ENCODE measurements around the gene ATXN2. TPM values are rescaled to one million over a fixed set of nuclear protein-coding genes. Genes with fewer than 3 reads are reported as not detected.
"Not testable (repeated sequence)": the region's sequence is repeated elsewhere in the genome, so short reads cannot be mapped to it uniquely, and the experiment has no call there.

The ATXN2 gene
- total RNA-seq, 1 donor from 2014 or later = 69.4 TPM

DNA sequence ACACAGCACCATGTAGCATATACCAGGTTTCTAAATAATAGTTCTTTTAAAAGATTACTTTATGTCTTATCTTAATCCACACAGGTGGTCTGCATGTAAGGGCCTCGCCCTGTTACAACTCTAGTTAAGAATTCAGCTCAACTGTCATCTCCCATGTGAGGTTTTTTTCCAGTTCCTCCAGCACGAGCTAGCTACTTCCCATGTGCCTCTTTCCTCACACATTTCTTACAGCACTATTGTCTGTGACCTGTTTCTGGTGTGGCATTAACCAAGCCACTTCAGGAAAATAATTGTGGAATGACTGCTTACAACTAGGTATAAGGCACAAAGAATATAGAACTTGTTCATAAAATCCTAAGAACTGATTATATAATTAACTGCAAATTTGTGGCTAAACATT lies 127.9 kb downstream of the ATXN2 start:
- no peak overlapping the region for H3K4me3 Mint-ChIP-seq (ENCODE audit: unreplicated experiment)
- peaks cover 27% of the 10 kb centered on the region for H3K36me3 Mint-ChIP-seq (ENCODE audit: low read depth, unreplicated experiment)
- no peak for DNase-seq (ENCODE audit: low spot score)
- peaks cover 3% of the 10 kb centered on the region for H3K27me3 Mint-ChIP-seq (ENCODE audit: unreplicated experiment)
- no peaks in the 10 kb centered on the region for H3K4me1 Mint-ChIP-seq (ENCODE audit: unreplicated experiment)
- no peaks in the 10 kb centered on the region for H3K9me3 Mint-ChIP-seq (ENCODE audit: unreplicated experiment)
- TF ChIP-seq, protein P1, sequence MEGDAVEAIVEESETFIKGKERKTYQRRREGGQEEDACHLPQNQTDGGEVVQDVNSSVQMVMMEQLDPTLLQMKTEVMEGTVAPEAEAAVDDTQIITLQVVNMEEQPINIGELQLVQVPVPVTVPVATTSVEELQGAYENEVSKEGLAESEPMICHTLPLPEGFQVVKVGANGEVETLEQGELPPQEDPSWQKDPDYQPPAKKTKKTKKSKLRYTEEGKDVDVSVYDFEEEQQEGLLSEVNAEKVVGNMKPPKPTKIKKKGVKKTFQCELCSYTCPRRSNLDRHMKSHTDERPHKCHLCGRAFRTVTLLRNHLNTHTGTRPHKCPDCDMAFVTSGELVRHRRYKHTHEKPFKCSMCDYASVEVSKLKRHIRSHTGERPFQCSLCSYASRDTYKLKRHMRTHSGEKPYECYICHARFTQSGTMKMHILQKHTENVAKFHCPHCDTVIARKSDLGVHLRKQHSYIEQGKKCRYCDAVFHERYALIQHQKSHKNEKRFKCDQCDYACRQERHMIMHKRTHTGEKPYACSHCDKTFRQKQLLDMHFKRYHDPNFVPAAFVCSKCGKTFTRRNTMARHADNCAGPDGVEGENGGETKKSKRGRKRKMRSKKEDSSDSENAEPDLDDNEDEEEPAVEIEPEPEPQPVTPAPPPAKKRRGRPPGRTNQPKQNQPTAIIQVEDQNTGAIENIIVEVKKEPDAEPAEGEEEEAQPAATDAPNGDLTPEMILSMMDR (IDR thresholded peaks at IDR 0.05; ENCODE audit: unreplicated experiment) = no peak
- H3K27ac Mint-ChIP-seq (ENCODE audit: unreplicated experiment) = no peak overlapping the region

DNA sequence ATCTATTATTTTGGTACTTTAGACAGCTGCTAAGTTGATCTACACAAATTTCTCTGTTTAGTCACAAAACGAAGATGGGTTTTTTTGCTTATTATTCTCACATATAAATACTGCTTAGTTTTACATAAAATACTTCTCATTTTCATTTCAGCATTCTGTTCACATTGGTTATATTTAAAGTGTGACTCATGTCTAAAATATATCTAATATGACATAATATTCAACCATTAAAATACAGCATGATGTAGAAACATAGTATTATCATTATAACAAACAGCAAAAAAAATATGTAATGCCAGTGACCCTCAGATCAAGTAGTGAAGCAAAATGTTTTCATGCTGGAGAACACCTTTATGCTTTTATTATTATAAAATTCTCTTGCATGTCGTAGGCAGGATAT lies 129.7 kb downstream of the ATXN2 start:
- Mint-ChIP-seq H3K4me3 (ENCODE audit: unreplicated experiment) (no peak overlapping the region), H3K9me3 (ENCODE audit: unreplicated experiment) (no peaks in the 10 kb centered on the region), H3K27me3 (ENCODE audit: unreplicated experiment) (peaks cover 3% of the 10 kb centered on the region), H3K36me3 (ENCODE audit: low read depth, unreplicated experiment) (peaks cover 32% of the 10 kb centered on the region), H3K27ac (ENCODE audit: unreplicated experiment) (no peak overlapping the region), H3K4me1 (ENCODE audit: unreplicated experiment) (no peaks in the 10 kb centered on the region)
- TF ChIP-seq, protein P1 (IDR thresholded peaks at IDR 0.05; ENCODE audit: unreplicated experiment) = no peak
- no peak for DNase-seq (ENCODE audit: low spot score)

DNA sequence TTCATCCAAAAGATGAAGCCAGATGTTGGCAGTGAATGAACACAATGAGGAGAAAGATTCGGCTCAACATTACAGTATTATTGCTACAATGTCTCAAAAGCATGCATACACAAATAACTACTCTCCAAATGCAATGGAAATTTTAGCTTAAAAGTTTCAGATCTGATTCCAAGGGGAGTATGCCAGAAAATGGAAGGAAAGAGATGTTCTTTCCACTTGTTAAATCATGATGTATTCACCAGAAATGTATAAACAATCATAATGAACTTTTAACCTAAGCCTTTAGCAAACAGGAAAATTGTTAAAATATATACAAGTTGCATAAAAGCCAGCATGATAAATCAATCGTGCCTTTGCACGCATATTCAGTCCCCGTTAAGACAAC lies 131.3 kb downstream of the ATXN2 start:
- Mint-ChIP-seq H3K27ac (ENCODE audit: unreplicated experiment) (no peak overlapping the region), H3K9me3 (ENCODE audit: unreplicated experiment) (no peaks in the 10 kb centered on the region), H3K27me3 (ENCODE audit: unreplicated experiment) (peaks cover 3% of the 10 kb centered on the region), H3K4me3 (ENCODE audit: unreplicated experiment) (no peak overlapping the region), H3K36me3 (ENCODE audit: low read depth, unreplicated experiment) (peaks cover 32% of the 10 kb centered on the region), H3K4me1 (ENCODE audit: unreplicated experiment) (no peaks in the 10 kb centered on the region)
- no peak for DNase-seq (ENCODE audit: low spot score)
- TF ChIP-seq, protein P1 (IDR thresholded peaks at IDR 0.05; ENCODE audit: unreplicated experiment) = no peak

DNA sequence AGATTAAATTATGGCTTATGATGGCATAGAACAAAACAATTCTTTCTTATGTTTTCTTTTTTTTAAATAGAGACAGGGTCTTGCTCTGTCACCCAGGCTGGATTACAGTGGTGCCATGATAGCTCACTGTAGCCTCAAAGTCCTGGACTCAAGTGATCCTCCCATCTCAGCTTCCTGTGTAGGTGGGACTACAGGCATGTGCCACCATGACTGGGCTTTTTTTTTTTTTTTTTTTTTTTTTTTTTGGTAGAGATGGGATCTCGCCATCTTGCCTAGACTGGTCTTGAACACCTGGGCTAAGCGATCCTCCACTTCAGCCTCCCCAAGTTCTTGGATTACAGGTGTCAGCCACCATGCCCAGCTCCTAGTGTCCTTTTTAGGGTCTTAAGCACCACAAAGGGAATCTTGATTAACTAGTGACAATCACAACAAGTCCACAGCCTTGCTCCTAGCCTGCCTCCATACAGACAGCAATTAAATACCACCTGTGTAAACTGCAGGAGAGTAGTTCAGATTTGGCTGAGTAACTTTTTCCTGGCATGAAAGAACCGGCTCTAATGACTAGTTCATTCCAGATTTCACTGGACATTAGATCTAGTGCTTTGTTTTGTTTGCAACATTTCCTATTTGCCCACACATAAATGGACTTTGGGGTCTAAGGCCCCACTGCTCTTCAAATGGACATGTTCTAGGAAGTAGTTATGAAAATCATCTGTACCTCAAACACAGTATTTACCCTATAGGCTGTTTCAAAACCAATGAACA lies 131.8 kb downstream of the ATXN2 start:
- Mint-ChIP-seq H3K27ac (ENCODE audit: unreplicated experiment) (no peak overlapping the region), H3K4me3 (ENCODE audit: unreplicated experiment) (no peak overlapping the region), H3K27me3 (ENCODE audit: unreplicated experiment) (peaks cover 3% of the 10 kb centered on the region), H3K4me1 (ENCODE audit: unreplicated experiment) (no peaks in the 10 kb centered on the region), H3K36me3 (ENCODE audit: low read depth, unreplicated experiment) (peaks cover 34% of the 10 kb centered on the region), H3K9me3 (ENCODE audit: unreplicated experiment) (no peaks in the 10 kb centered on the region)
- TF ChIP-seq, protein P1 (IDR thresholded peaks at IDR 0.05; ENCODE audit: unreplicated experiment) = no peak
- no peak for DNase-seq (ENCODE audit: low spot score)

DNA sequence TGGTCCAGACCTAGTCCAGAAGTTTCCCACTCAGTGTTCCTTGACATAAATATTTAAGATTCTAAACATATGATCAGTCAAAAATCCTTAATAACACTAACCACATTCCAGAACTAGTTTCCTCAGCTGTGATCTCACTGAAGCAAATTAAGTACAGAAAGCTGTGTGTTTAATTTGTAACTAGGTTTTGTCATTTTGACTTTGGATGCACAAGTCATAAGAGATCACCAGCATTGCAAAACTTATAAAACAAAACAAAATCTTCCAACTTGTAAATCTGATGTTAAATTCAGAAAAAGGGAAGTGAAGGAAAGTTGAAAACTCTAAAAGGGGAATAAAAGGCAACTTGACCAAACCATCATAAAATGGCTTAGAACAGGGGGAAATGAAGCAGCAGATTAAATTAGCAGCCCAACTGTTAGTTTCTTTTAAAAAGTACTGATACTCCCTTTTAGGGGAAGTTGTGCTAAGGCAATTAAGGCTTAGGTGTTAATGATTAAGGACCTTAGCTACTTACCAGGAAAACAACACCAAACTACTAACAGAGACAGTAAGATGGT lies 136.8 kb downstream of the ATXN2 start:
- H3K9me3 Mint-ChIP-seq (ENCODE audit: unreplicated experiment) = no peaks in the 10 kb centered on the region
- no peak overlapping the region for H3K27ac Mint-ChIP-seq (ENCODE audit: unreplicated experiment)
- H3K4me1 Mint-ChIP-seq (ENCODE audit: unreplicated experiment) = no peaks in the 10 kb centered on the region
- DNase-seq (ENCODE audit: low spot score) = no peak
- TF ChIP-seq, protein P1 (IDR thresholded peaks at IDR 0.05; ENCODE audit: unreplicated experiment) = no peak
- peaks cover 10% of the 10 kb centered on the region for H3K36me3 Mint-ChIP-seq (ENCODE audit: low read depth, unreplicated experiment)
- H3K27me3 Mint-ChIP-seq (ENCODE audit: unreplicated experiment) = peaks cover 3% of the 10 kb centered on the region
- no peak overlapping the region for H3K4me3 Mint-ChIP-seq (ENCODE audit: unreplicated experiment)

DNA sequence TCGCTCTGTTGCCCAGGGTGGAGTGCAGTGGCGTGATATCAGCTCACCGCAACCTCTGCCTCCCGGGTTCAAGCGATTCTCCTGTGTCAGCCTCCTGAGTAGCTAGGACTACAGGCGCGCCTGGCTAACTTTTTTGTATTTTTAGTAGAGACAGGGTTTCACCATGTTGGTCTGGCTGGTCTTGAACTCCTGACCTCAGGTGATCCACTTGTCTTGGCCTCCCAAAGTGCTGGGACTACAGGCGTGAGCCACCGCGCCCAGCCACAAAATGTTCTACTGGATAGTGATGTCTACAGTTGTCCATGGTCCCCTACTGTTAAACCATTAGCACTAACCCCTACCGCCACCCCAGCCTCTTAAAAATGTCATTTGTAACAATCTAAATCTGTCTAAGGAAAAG lies 139.0 kb downstream of the ATXN2 start:
- H3K36me3 Mint-ChIP-seq (ENCODE audit: low read depth, unreplicated experiment) = peaks cover 21% of the 10 kb centered on the region
- H3K4me3 Mint-ChIP-seq (ENCODE audit: unreplicated experiment); H3K27me3 Mint-ChIP-seq (ENCODE audit: unreplicated experiment); DNase-seq (ENCODE audit: low spot score); H3K9me3 Mint-ChIP-seq (ENCODE audit: unreplicated experiment); H3K27ac Mint-ChIP-seq (ENCODE audit: unreplicated experiment); H3K4me1 Mint-ChIP-seq (ENCODE audit: unreplicated experiment): not testable (repeated sequence)

Data from endothelial cell (in vitro differentiated cells).